G401.6 (cell line): ENCODE data around the gene ADCK2.

Experiments used
- FAIRE-seq: peaks from 2 replicates; lab custom pipeline; 2012; peaks lifted over from hg19 to GRCh38; lab: Jason Lieb, UNC

The ADCK2 gene

GRCh38 chr7:140744005-140744404 is 71.3 kb downstream of the ADCK2 start:
- no peak for FAIRE-seq
